Kidney epithelial cell (primary cell): ENCODE data around the gene ZFP36L2. TPM values are rescaled to one million over a fixed set of nuclear protein-coding genes. Genes with fewer than 3 reads are reported as not detected.

Experiments
- DNase-seq: peaks from one replicate; pipeline ENCODE4 v3.0.0-alpha.2; 2010; ENCODE audit warnings: low read depth
- H3K27me3 ChIP-seq: 2 replicates; pipeline ENCODE4 v1.6.0; 2011; ENCODE audit warnings: low read length; ENCODE audit not compliant: control insufficient read depth, insufficient read depth
- H3K36me3 ChIP-seq: 2 replicates; pipeline ENCODE4 v1.5.1; 2011; ENCODE audit warnings: low read length; ENCODE audit not compliant: control insufficient read depth, insufficient read depth
- H3K4me3 ChIP-seq: 2 replicates; pipeline ENCODE4 v1.5.1; 2011; ENCODE audit warnings: low read depth, mild to moderate bottlenecking, control low read depth, low read length
- CTCF ChIP-seq: IDR thresholded peaks from 2 replicates; pipeline ENCODE4 v1.5.1; 2011; ENCODE audit warnings: mild to moderate bottlenecking, moderate library complexity, low read length, control low read depth, inconsistent platforms; ENCODE audit not compliant: insufficient read depth, poor library complexity, severe bottlenecking
- total RNA-seq: library from RNA; depleted of rRNA; stranded (reverse); fragments of >200 nt; gene quantifications from 2 replicates; pipeline ENCODE4 v1.2.3, GENCODE V29; 2015

The ZFP36L2 gene
- total RNA-seq, 1 donor from 2014 or later = 12.2 TPM

GRCh38 chr2:43269706-43270105, 43.3 kb upstream of the ZFP36L2 start:
- DNase-seq = no peak
- Histone ChIP-seq H3K36me3 (no peaks in the 10 kb centered on the region), H3K27me3 (no peaks in the 10 kb centered on the region), H3K4me3 (no peak overlapping the region)
- no peak for TF ChIP-seq CTCF

- no peak for TF ChIP-seq CTCF
- Histone ChIP-seq H3K36me3 (no peaks in the 10 kb centered on the region), H3K4me3 (no peak overlapping the region), H3K27me3 (no peaks in the 10 kb centered on the region)
- DNase-seq = peak; percentile 81
These were observed 42.7 kb upstream of the ZFP36L2 start for GRCh38 chr2:43269074-43269572.

- H3K27me3 ChIP-seq = no peaks in the 10 kb centered on the region
- TF ChIP-seq CTCF = no peak
- no peak for DNase-seq
- no peaks in the 10 kb centered on the region for H3K36me3 ChIP-seq
- H3K4me3 ChIP-seq = no peak overlapping the region
These were observed 41.9 kb upstream of the ZFP36L2 start for GRCh38 chr2:43268066-43268953.

GRCh38 chr2:43267381-43267780, 41.0 kb upstream of the ZFP36L2 start:
- DNase-seq = no peak
- no peak overlapping the region for H3K4me3 ChIP-seq
- no peaks in the 10 kb centered on the region for H3K36me3 ChIP-seq
- no peaks in the 10 kb centered on the region for H3K27me3 ChIP-seq
- no peak for TF ChIP-seq CTCF

GRCh38 chr2:43266711-43267111, 40.3 kb upstream of the ZFP36L2 start:
- Histone ChIP-seq H3K4me3 (no peak overlapping the region), H3K36me3 (no peaks in the 10 kb centered on the region), H3K27me3 (no peaks in the 10 kb centered on the region)
- DNase-seq = no peak
- TF ChIP-seq CTCF = no peak
